Activated CD4-positive, alpha-beta T cell treated with anti-CD3 and anti-CD28 coated beads for 48 hours (primary cell): ENCODE results near the gene PTPRN2.
"Not testable (repeated sequence)": the region's sequence is repeated elsewhere in the genome, so short reads cannot be mapped to it uniquely, and the experiment has no call there.

Source experiments
- DNase-seq: peaks from one replicate; pipeline ENCODE4 v3.0.0-alpha.2; 2020

The PTPRN2 gene

GRCh38 chr7:157997080-157997440, 590.6 kb downstream of the PTPRN2 start:
- DNase-seq: no peak

DNA sequence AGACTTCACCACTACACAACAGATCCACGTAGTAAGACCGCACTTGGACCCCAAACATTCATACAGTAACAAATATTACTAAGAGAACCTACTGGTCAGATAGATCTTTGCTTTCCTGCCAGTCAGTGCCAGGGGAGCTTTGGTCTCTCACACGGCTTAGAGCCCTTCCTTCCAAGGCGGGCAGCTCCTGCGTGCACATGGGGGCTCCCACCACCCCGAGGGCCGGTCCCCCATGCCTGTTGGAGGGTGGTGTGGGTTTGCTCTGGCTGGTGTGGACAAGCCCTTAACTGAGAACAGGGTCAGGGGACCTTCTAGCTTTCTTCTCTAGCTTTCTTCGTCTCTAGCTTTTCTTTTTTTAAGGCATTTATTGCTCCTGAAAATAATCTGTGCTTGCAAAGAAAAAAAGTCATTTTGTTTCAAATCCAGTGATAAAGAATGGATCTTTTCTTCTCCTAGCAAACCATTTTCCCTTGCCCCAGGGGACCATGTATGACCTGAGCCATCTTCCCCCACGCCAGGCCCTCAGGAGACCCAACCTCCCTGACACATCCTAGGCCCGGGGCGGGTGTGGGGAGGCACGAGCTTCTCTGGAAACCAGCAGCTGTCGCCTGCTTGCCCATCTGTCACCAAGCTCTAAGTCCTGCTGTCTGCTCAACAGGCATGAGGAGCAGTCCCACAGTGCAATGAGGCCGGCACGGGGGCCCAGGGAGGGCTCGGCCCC, 591.1 kb downstream of the PTPRN2 start:
- no peak for DNase-seq

GRCh38 chr7:157995815-157996214, 591.8 kb downstream of the PTPRN2 start:
- DNase-seq: no peak

DNA sequence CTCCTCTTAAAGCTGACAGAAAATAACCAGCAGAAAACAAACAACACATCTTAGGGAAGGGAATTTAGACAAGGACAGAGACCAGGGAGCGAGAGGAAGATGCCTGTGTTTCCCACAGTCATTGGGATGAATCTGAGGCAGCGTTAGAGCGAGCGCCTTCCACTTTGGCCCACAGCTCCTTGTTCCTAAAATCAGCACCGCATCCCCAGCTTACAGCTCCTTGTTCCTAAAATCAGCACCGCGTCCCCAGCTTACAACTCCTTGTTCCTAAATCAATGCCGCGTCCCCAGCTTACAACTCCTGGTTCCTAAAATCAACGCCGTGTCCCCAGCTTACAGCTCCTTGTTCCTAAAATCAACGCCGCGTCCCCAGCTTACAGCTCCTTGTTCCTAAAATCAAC, 593.3 kb downstream of the PTPRN2 start:
- DNase-seq: no peak

DNA sequence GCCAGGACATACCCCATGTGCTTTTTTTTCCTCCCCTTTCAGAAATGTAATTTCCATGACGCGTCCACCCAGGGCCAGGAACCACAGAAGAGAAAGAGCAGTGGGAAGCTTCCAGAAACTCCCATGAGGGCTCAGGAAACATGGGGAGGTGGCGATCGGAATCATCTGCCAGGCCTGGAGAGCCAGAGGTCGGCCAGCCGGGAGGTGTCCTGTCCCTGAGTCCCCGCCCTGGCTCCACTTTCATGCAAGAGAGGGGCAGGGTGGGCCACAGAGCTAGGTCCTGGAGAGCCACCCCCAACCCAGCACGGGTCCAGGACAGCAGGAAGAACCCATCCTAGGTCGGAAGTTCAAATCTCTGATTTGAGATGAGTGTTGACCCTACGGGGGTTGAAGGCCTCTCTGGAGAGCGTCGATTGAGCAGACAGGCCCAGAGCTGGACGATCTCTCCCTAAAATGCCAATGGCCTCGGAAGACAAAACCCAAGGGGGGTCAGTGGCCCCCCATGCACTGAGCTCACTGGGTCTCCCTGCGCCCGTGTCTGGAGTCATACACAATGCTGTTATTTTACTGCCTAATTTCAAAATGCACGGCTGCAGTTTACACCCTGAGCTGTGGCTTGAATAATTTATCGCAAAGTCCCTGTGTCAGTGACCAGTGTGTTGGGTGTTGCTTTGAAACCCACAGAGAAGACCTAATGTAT, 594.1 kb downstream of the PTPRN2 start:
- no peak for DNase-seq

- DNase-seq: no peak
Observed at GRCh38 chr7:157992511-157993160, 595.0 kb downstream of the PTPRN2 start.

DNA sequence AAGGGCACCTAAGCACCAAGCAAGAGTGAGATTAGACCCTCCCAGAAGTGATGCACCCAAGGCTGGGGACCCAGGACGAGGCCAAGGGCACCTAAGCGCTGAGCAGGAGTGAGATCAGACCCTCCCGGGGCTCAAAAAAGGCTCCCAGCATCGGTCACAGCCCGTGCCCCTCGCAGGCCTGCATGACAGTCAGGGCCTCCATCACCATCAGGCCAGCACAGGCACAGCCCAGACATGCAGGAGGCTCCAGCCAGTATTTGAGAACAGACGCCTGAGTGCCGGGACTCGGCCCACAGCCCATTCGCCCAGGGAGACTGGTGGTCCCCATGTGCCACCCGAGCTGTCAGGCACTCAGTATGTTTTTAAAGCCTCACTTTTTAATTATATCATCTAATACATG, 595.9 kb downstream of the PTPRN2 start:
- DNase-seq: no peak

DNA sequence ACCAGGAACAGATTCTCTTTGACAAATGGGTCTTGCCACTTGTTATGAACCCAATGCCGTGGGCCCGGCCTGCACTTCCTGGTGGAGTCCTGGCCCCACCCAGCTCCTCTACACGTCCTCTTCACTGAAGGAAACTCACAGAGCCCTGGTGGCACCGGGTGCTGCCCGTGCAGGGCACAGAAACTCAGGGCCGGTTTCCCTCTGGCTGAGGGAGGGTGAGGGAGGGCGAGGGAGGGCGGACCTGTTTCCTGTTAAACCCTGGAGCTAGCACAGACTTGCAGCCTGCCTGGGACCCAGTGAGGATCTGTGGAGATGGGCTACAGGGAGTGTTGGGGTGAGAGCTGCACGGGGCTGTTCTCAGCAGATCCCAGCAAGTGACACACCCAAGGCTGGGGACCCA, 596.3 kb downstream of the PTPRN2 start:
- no peak for DNase-seq

- no peak for DNase-seq
Observed at GRCh38 chr7:157990881-157991250, 596.8 kb downstream of the PTPRN2 start.

DNA sequence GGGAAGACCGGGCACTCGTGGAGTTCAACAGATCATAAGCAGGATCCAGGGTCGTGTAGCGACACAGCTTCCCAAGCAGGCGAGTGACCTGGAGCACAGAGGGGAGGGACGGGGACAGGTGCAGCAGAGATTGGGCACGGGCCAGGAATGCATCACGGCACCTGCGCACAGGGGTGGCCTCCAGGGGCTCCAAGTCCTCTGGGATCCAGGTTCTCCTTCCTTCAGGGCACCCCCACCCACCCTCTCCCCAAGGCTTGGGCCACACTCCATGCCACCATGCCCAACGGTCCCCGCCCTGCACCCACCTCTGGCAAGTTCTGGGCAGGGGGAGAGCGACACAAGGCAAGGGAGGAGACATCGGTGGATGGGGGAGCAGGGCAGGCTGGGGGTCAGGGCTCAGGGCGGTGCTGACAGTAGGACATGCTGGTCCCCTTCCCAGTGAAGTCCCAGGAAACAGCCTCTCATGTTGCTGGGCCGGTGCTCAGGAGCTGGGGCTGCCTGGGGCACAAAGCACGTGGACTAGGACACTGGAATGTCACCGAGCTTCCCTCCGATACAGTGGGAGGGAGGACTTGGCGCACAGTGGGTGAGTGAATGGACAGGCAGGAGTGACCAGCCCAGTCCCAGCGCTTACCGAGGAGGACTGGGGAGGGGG, 597.3 kb downstream of the PTPRN2 start:
- no peak for DNase-seq

DNA sequence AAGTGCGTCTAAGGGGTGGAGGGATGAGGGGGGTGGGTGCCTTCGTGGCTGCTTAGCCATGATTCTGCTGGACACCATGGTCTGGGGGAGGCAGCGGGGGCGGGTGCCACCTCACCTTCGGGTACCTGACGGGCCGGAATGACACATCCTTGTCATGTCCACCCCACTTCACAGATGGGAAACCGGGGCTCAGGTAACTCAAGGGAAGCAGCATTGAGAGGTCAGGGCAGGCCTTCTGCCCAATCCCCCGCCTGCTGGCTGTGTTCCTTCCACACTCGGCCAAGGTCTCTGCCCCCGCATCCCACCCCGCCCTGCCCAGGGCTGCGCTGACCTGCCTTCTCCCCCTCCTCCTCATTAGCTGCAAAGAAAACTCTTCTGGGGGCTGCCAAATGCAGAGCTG, 598.0 kb downstream of the PTPRN2 start:
- DNase-seq: no peak

DNA sequence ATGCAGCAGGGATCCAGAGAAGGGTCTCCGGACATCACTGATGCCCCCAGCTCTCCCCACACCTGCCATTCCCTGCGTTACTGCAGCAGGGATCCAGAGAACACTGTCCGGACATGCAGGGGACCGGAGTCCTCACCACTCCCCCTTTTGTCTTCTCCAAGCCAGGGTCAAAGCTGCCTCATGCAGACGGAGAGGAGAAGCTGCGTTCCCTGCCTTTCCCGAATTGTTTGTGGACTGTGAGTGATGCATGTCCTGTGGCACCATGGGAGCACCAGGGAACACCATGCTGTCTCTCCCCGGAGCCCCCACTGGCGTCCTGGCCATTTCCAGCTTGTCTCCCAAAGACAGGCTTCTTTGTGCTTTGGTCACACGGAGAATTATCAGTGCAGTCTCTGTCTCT, 599.7 kb downstream of the PTPRN2 start:
- no peak for DNase-seq

GRCh38 chr7:157986051-157986450, 601.6 kb downstream of the PTPRN2 start:
- no peak for DNase-seq

DNA sequence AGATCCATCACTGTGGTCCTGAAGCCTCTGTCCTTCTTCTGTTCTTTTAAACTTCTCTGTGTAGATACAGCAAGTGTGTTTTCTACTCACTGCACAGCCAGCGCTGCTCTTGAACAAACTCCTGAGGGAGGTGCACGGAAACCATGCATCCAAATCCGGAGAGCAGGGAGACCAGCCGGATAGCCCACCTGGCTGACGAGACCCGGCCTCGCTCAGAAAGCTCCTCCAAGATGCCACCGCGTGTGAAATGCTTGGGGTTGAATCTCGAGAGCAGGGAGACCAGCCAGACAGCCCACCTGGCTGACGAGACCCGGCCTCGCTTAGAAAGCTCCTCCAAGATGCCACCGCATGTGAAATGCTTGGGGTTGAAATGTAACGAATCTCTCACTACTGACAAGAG, 602.0 kb downstream of the PTPRN2 start:
- DNase-seq: no peak

GRCh38 chr7:157984423-157985163, 603.0 kb downstream of the PTPRN2 start:
- DNase-seq: no peak

GRCh38 chr7:157983502-157984422, 603.9 kb downstream of the PTPRN2 start:
- DNase-seq: no peak

- DNase-seq: no peak
Observed at GRCh38 chr7:157981778-157982177, 605.8 kb downstream of the PTPRN2 start.

DNA sequence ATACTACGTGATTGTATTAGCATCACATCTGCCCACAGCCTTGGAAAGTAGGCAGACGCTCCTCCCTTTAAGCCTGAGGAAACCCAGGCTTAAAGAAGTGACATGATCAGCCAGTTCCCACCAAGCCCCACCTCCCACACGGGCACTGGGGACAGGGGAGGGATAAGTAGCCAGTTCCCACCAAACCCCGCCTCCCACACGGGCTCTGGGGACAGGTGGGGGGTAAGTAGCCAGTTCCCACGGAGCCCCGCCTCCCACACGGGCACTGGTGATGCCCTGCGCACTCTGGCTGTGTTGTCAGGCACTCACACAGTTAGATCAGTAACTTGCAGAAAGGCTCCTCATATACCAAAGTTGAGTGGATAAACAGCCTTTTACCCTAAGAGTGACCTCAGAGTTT, 606.8 kb downstream of the PTPRN2 start:
- DNase-seq: no peak

DNA sequence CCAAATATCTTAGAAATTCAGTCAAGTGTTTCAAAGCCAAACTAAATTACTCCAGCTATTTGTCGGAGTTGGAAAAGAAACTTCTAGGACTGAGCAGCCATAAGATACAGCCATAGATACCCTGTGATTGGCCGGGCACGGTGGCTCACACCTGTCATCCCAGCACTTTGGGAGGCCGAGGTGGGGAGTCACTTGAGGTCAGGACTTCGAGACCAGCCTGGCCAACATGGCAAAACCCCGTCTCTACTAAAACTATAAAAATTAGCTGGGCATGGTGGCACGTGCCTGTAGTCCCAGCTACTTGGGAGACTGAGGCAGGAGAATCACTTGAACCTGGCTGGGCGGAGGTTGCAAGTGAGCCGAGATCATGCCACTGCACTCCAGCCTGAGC, 607.3 kb downstream of the PTPRN2 start:
- DNase-seq: not testable (repeated sequence)

DNA sequence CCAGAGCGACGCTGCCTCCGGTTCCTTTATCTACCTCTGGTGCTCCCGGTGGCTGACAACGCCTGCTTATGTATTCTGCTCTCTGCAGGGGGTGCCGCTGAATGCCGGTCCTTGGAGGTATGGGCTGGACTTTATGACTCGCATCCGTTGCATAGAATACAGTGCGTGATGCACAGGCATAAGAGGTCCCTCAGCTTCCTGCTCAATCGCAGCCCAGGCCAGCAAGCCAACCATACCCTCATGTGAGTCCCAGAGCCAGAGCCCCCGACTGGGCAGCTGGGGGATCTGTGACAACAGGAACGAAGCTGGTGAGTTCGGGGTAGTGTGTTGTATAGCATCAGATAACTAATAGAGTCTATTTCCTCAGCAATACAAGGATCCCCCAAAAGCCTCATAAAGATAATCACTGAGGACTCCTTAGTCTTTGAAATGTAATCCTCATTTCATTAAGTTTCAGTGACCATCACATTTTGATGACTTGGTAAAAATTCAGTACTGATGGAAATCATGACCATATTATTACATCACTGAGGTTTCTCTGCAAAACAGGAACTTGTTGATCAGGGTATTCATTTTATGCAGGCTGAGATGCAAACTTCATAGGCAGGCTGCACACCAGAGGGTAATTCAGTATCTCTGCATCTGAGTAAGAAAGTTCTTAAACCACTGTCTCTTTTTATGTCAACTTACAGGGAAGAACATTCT, 607.8 kb downstream of the PTPRN2 start:
- DNase-seq: no peak

GRCh38 chr7:157978766-157979165, 608.9 kb downstream of the PTPRN2 start:
- DNase-seq: no peak
